WTC11 (cell line): Measurements from ENCODE around the gene CYB561A3. TPM values are rescaled to one million over a fixed set of nuclear protein-coding genes. Genes with fewer than 3 reads are reported as not detected.

Experiments
- ATAC-seq: fragments of 200-7000 bp; cut with Tn5 transposase; 2 replicates; pipeline ENCODE4 v1.10.0; 2021; ENCODE audit warnings: mild to moderate bottlenecking, moderate library complexity
- CTCF ChIA-PET: fragments of 300-600 bp; sonication (Branson Sonifier 250); formaldehyde crosslinking; loops from one replicate; lab custom pipeline; 2021; ENCODE audit warnings: antibody characterized with exemption; lab: Charles Lee
- POLR2A ChIA-PET: fragments of 350-600 bp; sonication (Branson Sonifier 250); formaldehyde crosslinking; loops from one replicate; lab custom pipeline; 2021; ENCODE audit warnings: antibody characterized with exemption; lab: Charles Lee
- DNase-seq: peaks from one replicate; pipeline ENCODE4 v3.0.0; 2021; ENCODE audit warnings: low spot score
- H3K27ac Mint-ChIP-seq: 2 replicates; pipeline ENCODE4 v1.8.0; 2021; ENCODE audit warnings: mixed read lengths
- H3K27me3 Mint-ChIP-seq: 2 replicates; pipeline ENCODE4 v1.8.0; 2021; ENCODE audit warnings: low read depth, mild to moderate bottlenecking, moderate library complexity, mixed read lengths
- H3K36me3 Mint-ChIP-seq: 2 replicates; pipeline ENCODE4 v1.8.0; 2021; ENCODE audit warnings: mixed read lengths
- H3K4me1 Mint-ChIP-seq: 2 replicates; pipeline ENCODE4 v1.8.0; 2022; ENCODE audit warnings: mixed read lengths
- H3K4me3 Mint-ChIP-seq: 2 replicates; pipeline ENCODE4 v1.8.0; 2021; ENCODE audit warnings: mild to moderate bottlenecking, moderate library complexity, mixed read lengths
- H3K9me3 Mint-ChIP-seq: 2 replicates; pipeline ENCODE4 v1.8.0; 2021; ENCODE audit warnings: mixed read lengths
- ATF1 ChIP-seq: sonication (generic); formaldehyde crosslinking; IDR thresholded peaks from 2 replicates; pipeline ENCODE4 v1.8.1; 2023; ENCODE audit warnings: mild to moderate bottlenecking, moderate library complexity, missing genetic modification reagents
- CDX4 ChIP-seq: fragments of 250-450 bp; sonication (Bioruptor Pico); IDR thresholded peaks from 2 replicates; pipeline ENCODE4 v1.9.0; 2021; ENCODE audit warnings: moderate library complexity, mild to moderate bottlenecking, inconsistent platforms, borderline replicate concordance
- CREB1 ChIP-seq: sonication (generic); formaldehyde crosslinking; IDR thresholded peaks from 2 replicates; pipeline ENCODE4 v1.8.0; 2023; ENCODE audit warnings: mild to moderate bottlenecking, missing genetic modification reagents
- E2F5 ChIP-seq: sonication (generic); formaldehyde crosslinking; IDR thresholded peaks from 2 replicates; pipeline ENCODE4 v1.8.1; 2022; ENCODE audit warnings: mild to moderate bottlenecking, moderate library complexity, missing genetic modification reagents
- ESRRA ChIP-seq: sonication (generic); formaldehyde crosslinking; IDR thresholded peaks from 2 replicates; pipeline ENCODE4 v1.8.1; 2022; ENCODE audit warnings: mild to moderate bottlenecking, missing genetic modification reagents, borderline replicate concordance
- GRHL2 ChIP-seq: fragments of 250-450 bp; sonication (Bioruptor Pico); IDR thresholded peaks from 2 replicates; pipeline ENCODE4 v1.8.0; 2022; ENCODE audit warnings: mild to moderate bottlenecking, moderate library complexity; ENCODE audit not compliant: insufficient replicate concordance, severe bottlenecking
- NR2C2 ChIP-seq: sonication (generic); formaldehyde crosslinking; IDR thresholded peaks from 2 replicates; pipeline ENCODE4 v1.8.0; 2022; ENCODE audit warnings: mild to moderate bottlenecking, missing genetic modification reagents
- RORB ChIP-seq: fragments of 250-450 bp; sonication (Bioruptor Pico); IDR thresholded peaks from 2 replicates; pipeline ENCODE4 v1.9.0; 2021; ENCODE audit warnings: mild to moderate bottlenecking
- SMAD4 ChIP-seq: sonication (generic); formaldehyde crosslinking; IDR thresholded peaks from 2 replicates; pipeline ENCODE4 v1.8.0; 2022; ENCODE audit warnings: mild to moderate bottlenecking, missing genetic modification reagents
- USF1 ChIP-seq: sonication (generic); formaldehyde crosslinking; IDR thresholded peaks from 2 replicates; pipeline ENCODE4 v1.8.0; 2022; ENCODE audit warnings: mild to moderate bottlenecking, missing genetic modification reagents
- USF2 ChIP-seq: sonication (generic); formaldehyde crosslinking; IDR thresholded peaks from 2 replicates; pipeline ENCODE4 v1.8.1; 2023; ENCODE audit warnings: mild to moderate bottlenecking, missing genetic modification reagents, moderate library complexity
- ZBTB43 ChIP-seq: sonication (generic); formaldehyde crosslinking; IDR thresholded peaks from 2 replicates; pipeline ENCODE4 v1.8.1; 2023; ENCODE audit warnings: mild to moderate bottlenecking, missing genetic modification reagents
- ZNF281 ChIP-seq: sonication (generic); formaldehyde crosslinking; IDR thresholded peaks from 2 replicates; pipeline ENCODE4 v1.8.0; 2023; ENCODE audit warnings: mild to moderate bottlenecking, missing genetic modification reagents
- ZNF425 ChIP-seq: fragments of 250-450 bp; sonication (Bioruptor Pico); conservative IDR thresholded peaks from 2 replicates; pipeline ENCODE4 v1.9.0; 2021; ENCODE audit warnings: mild to moderate bottlenecking
- total RNA-seq: library from RNA; stranded (reverse); gene quantifications from 3 replicates; pipeline ENCODE4 v1.2.3, GENCODE V29; 2021

Gene CYB561A3
- total RNA-seq, 1 experiment from 2014 or later: 38.8 TPM

GRCh38 chr11:61358566-61358965, 3.1 kb downstream of the CYB561A3 start (continued):
- TF ChIP-seq E2F5 (CRISPR knock-in tag) (no peak), SMAD4 (CRISPR knock-in tag) (no peak), USF1 (CRISPR knock-in tag) (no peak)

GRCh38 chr11:61357894-61358239, 3.8 kb downstream of the CYB561A3 start:
- TF ChIP-seq ZNF281 (no peak), SMAD4 (CRISPR knock-in tag) (no peak), RORB (CRISPR knock-in tag) (no peak), NR2C2 (CRISPR knock-in tag) (no peak), ATF1 (CRISPR knock-in tag) (no peak), USF2 (CRISPR knock-in tag) (no peak), ZBTB43 (no peak), CREB1 (CRISPR knock-in tag) (no peak), ESRRA (no peak), ZNF425 (CRISPR knock-in tag) (no peak), GRHL2 (no peak), CDX4 (CRISPR knock-in tag) (no peak)
- peaks cover 12% of the 10 kb centered on the region for H3K4me1 Mint-ChIP-seq
- H3K27ac Mint-ChIP-seq: no peak overlapping the region
- POLR2A ChIA-PET: interaction anchor here (1.6 kb wide), 1 partner anchor 9 kb away, joined by 4 read pairs; no protein-coding TSS in a partner anchor
- ATAC-seq (no peak), DNase-seq (no peak)
- CTCF ChIA-PET: interaction anchor here (2.9 kb wide), 1 partner anchor 22 kb away, joined by 29 read pairs; no protein-coding TSS in a partner anchor
- no peaks in the 10 kb centered on the region for H3K9me3 Mint-ChIP-seq
- H3K36me3 Mint-ChIP-seq: peaks cover 7% of the 10 kb centered on the region
- H3K27me3 Mint-ChIP-seq: no peaks in the 10 kb centered on the region
- no peak overlapping the region for H3K4me3 Mint-ChIP-seq
